HPDE6-E6E7 (cell line): Measurements from ENCODE around the gene MTARC2.

Experiments used
- DNase-seq: peaks from one replicate; pipeline ENCODE4 v3.0.0; 2011; ENCODE audit warnings: missing footprints; ENCODE audit errors: extremely low spot score

The MTARC2 gene

DNA sequence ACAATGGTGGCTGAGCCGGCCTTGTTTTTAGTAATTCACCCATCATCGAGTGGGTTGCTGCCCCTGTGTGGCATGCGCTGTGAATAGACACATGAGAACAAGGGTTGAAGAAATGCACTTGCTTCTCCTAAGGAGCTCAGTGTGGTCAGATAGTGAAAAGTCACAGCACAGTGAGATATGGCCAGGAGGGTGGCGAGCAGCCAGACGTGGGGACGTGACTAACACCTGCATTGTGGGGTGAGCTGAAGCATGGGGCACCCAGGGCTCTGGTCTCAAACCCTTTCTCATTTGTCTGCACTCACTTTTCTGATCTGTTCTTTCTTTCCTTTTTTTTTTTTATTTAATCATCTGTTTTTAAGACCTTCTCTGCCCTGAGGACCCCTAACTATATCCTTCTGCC is 52.1 kb downstream of the MTARC2 start:
- no peak for DNase-seq

- DNase-seq, result peak; percentile 23
These were observed 55.5 kb downstream of the MTARC2 start for GRCh38 chr1:220803401-220804201.

GRCh38 chr1:220804202-220804586 is 56.1 kb downstream of the MTARC2 start:
- no peak for DNase-seq

GRCh38 chr1:220806408-220806807 is 58.3 kb downstream of the MTARC2 start:
- DNase-seq, result no peak

DNA sequence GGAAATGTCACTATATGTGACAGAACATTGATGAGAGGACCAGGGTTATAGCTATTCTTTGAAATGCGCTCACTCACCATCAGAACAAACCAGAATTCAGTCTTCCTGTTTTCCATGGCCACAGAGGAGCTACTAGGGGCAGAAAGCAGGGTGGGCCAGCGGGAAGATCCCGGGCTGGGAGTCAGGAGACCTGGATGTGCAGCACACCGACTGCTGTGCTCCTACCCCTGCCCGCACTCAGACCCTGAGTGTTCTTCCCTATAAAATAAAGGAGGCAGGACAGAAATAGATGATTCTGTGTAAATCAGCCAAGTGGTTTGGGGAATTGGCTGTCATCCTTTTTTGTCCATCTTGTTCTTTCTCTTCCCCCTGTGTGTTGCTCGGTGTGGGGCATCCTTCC is 59.6 kb downstream of the MTARC2 start:
- no peak for DNase-seq

- no peak for DNase-seq
These were observed 60.4 kb downstream of the MTARC2 start for GRCh38 chr1:220808345-220809186.

DNA sequence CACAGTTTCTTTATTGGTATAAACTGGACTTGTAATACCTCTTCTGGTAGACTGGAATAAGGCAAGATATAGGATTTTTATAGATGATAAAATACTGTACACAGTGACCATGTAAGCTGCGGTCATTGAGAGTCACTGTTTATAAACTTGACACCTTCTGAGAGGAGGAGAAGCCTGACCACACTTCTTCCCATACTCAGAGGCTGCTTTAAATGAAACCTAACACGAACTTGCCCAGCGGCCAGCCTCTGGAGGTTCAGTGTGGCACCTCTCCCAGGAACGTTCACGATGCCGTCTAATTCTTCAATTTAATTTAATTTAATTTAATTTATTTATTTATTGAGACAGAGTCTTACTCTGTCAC is 61.0 kb downstream of the MTARC2 start:
- no peak for DNase-seq

DNA sequence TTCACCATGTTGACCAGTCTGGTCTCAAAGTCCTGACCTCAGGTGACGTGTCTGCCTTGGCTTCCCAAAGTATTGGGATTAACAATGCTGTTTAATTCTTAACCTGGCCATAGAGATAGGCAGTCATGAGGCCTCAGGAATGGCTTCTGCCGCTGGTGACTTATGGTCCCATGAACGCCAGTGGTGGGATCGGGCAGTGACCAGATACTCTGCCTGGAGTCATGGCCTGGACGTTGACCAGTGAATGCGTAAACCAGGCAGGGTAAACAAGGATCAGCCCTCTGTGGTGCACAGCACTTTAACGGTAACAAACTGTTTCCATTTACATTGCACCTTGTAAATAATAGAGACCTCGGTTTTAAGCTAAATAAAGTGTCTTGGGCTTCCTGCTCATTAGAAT is 61.6 kb downstream of the MTARC2 start:
- DNase-seq, result no peak

GRCh38 chr1:220810179-220810653 is 62.1 kb downstream of the MTARC2 start:
- peak; percentile 41 for DNase-seq

- no peak for DNase-seq
These were observed 62.8 kb downstream of the MTARC2 start for GRCh38 chr1:220810963-220811362.

- peak; percentile 20 for DNase-seq
These were observed 63.6 kb downstream of the MTARC2 start for GRCh38 chr1:220811695-220812094.

DNA sequence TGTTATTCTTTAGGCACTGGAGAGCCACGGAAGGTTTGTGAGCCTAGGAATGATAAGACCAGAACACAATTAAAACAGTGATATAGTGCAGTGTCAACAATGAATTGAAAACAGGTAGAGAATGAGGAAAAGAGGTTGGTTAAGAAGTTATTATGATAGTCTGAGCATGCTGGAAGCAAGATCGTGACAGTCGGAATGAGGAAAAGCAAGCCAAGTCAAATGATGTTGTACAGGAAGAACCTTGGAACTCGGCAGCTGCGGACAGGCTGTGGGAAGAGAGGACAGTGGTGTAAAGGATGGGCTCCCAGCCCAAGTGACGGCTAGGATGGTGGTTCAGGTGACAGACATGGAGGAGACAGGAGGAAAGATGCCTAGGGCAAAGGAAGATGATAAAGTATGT is 64.2 kb downstream of the MTARC2 start:
- no peak for DNase-seq

GRCh38 chr1:220813013-220813412 is 64.9 kb downstream of the MTARC2 start:
- DNase-seq, result no peak

DNA sequence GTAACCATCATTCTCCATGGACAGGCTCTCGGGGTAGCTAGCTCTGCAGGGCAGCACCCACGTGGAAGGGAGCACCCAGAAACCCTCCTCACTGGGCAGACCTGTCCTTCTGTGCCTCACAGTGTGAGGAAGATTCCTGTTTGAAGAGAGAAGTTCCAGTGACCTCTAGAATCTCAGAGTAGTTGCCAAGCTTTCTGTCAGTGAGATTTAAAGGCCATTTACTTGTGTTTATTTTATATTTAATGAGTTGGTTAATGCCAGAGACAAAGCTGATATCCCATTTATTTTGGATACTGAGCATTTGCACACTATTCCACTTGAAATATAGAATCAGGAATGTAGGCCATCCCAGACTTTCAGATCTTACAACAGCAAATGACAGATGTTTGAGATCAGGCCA is 67.3 kb downstream of the MTARC2 start:
- DNase-seq, result no peak

DNA sequence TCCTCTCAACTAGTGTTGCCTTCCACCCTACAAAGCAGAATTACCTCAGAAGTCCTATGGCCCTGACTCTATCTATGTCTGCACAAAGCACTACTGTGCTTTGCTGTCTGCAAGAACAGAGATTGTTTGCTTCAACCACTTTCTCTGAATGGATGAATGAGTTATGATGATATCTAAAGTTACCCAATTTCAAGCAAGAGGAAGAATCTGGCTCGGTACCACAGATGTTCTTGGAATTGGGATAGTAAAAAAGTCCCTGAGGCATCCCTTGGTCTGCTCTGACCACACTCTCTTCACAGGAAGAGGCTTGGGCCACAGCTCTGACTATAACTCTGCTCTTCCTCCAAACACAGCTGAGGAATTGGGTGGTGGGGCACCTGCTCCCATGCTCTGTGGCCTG is 69.8 kb downstream of the MTARC2 start:
- no peak for DNase-seq

DNA sequence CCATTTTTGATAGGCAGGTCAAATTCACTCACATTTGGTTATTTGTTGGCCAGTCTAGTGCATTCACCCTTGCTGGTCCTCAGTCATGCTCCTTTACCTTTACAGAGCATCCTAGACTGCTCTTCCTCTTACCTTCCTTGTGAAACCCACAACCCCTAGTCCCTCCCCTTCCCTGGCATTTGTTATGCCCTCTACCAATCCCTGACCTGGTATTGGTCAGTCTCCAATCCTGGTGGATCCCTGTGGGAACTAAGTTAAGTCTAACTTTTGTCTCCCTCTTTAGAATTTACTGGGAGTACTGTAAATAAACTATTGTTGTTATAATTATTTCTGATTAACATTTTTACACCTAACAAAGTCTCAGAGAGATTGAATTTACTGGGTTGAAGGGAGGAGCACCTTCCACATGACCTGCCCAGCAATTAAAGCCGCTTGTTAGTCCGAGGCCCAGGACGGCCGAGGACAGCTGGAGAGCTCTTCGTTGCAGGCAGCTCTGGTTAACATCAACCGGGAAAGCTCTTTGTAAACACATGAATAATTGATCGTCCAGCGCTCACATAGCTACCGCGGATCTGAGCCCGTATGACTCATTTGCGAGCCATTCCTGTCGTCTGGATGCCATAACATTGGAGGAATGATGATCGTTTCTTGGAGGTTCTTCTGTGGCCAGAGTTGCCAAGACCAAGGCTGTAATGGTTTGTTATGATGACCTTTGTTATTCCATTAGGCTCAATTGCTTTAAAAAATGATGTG is 70.5 kb downstream of the MTARC2 start:
- DNase-seq, result no peak

DNA sequence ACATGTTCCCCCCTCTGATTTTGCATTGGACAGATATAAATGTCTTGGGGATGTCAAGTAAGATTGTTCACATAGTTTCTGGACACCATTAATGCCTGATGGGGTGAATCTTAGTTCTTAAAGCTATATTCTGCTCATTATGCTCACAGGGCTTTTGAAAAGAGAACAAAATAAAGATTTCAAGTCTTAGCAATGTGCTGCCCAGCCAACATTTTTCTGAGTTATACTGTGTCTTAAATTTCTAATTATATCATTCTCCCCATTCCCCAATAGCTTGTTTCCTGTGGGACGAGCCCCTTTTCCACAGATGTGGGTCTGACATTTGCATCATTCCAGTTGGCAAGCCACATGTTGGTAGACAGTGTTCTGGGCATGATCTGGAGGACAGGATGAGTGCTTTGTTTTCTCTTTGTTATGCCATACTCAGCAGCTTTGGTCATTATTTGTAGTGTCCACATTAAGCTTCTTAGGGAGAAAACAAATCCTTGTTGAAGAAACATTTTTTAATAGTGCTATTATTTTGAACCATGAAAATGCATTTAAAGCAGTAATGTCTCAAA is 71.4 kb downstream of the MTARC2 start:
- DNase-seq, result no peak

GRCh38 chr1:220824031-220824989 is 76.2 kb downstream of the MTARC2 start:
- no peak for DNase-seq

GRCh38 chr1:220825819-220826551 is 77.9 kb downstream of the MTARC2 start:
- DNase-seq, result no peak

DNA sequence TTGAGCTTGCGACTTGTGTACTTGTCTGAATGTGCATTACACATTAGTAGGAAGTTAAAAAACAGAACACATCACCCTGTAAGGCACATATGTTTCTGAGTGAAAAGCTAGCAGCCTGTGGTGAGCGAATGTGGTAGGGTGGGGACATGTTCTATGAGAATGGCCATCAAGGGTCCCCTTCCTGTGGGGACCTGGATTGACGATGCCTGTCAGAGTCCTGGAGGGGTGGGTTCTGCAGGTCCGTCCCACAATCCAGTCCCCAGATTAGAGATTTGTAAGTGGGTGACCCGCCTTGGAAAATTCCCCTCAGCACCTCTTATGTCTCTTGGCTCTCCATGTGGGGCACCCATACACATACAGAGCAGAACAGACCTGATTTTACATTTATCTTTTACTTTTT is 78.6 kb downstream of the MTARC2 start:
- no peak for DNase-seq
